ENCODE results near the gene TMED1.

TMED1 gene

GRCh38 chr19:10835089-10835753, 791 bp downstream of the TMED1 start:
- DNase-seq (ENCODE audit: extremely low spot score, insufficient read length, low read depth) (no peak), FAIRE-seq (no peak)

- no peak for DNase-seq (ENCODE audit: extremely low spot score, insufficient read length, low read depth)
- no peak for FAIRE-seq
Measured at GRCh38 chr19:10832939-10833296, 3.1 kb downstream of the TMED1 start.

GRCh38 chr19:10831987-10832938, 3.7 kb downstream of the TMED1 start:
- no peak for DNase-seq (ENCODE audit: extremely low spot score, insufficient read length, low read depth)
- FAIRE-seq = no peak

- FAIRE-seq (no peak), DNase-seq (ENCODE audit: extremely low spot score, insufficient read length, low read depth) (no peak)
Measured at GRCh38 chr19:10830931-10831779, 4.9 kb downstream of the TMED1 start.

GRCh38 chr19:10830370-10830769, 5.6 kb downstream of the TMED1 start:
- FAIRE-seq = no peak
- DNase-seq (ENCODE audit: extremely low spot score, insufficient read length, low read depth) = no peak

- FAIRE-seq = no peak
Measured at GRCh38 chr19:10829967-10830366, 6.0 kb downstream of the TMED1 start.

GRCh38 chr19:10828981-10829821, 6.8 kb downstream of the TMED1 start:
- FAIRE-seq (no peak), DNase-seq (ENCODE audit: extremely low spot score, insufficient read length, low read depth) (no peak)

More at GRCh38 chr19:10829967-10830366, 6.0 kb downstream of the TMED1 start:
- DNase-seq (ENCODE audit: extremely low spot score, insufficient read length, low read depth) = no peak

GRCh38 chr19:10826846-10827245, 9.2 kb downstream of the TMED1 start:
- DNase-seq (ENCODE audit: extremely low spot score, insufficient read length, low read depth) (no peak), FAIRE-seq (no peak)

GRCh38 chr19:10826231-10826630, 9.8 kb downstream of the TMED1 start:
- DNase-seq (ENCODE audit: extremely low spot score, insufficient read length, low read depth) = no peak

GRCh38 chr19:10823690-10824089, 12.3 kb downstream of the TMED1 start:
- DNase-seq (ENCODE audit: extremely low spot score, insufficient read length, low read depth) (no peak), FAIRE-seq (no peak)

More at GRCh38 chr19:10826231-10826630, 9.8 kb downstream of the TMED1 start:
- FAIRE-seq = no peak

GRCh38 chr19:10820173-10820572, 15.8 kb downstream of the TMED1 start:
- FAIRE-seq = no peak
- DNase-seq (ENCODE audit: extremely low spot score, insufficient read length, low read depth) = no peak

- DNase-seq (ENCODE audit: extremely low spot score, insufficient read length, low read depth) = no peak
- no peak for FAIRE-seq
Measured at GRCh38 chr19:10819124-10820060, 16.6 kb downstream of the TMED1 start.

- FAIRE-seq = no peak
- DNase-seq (ENCODE audit: extremely low spot score, insufficient read length, low read depth) = no peak
Measured at GRCh38 chr19:10818301-10819123, 17.5 kb downstream of the TMED1 start.

GRCh38 chr19:10817291-10818038, 18.5 kb downstream of the TMED1 start:
- FAIRE-seq (no peak), DNase-seq (ENCODE audit: extremely low spot score, insufficient read length, low read depth) (no peak)

- FAIRE-seq = no peak
Measured at GRCh38 chr19:10816691-10817090, 19.3 kb downstream of the TMED1 start.

GRCh38 chr19:10815969-10816644, 19.9 kb downstream of the TMED1 start:
- no peak for DNase-seq (ENCODE audit: extremely low spot score, insufficient read length, low read depth)
- no peak for FAIRE-seq

More at GRCh38 chr19:10816691-10817090, 19.3 kb downstream of the TMED1 start:
- no peak for DNase-seq (ENCODE audit: extremely low spot score, insufficient read length, low read depth)
